ENCODE data around the gene CCDC102A.

Gene CCDC102A

DNA sequence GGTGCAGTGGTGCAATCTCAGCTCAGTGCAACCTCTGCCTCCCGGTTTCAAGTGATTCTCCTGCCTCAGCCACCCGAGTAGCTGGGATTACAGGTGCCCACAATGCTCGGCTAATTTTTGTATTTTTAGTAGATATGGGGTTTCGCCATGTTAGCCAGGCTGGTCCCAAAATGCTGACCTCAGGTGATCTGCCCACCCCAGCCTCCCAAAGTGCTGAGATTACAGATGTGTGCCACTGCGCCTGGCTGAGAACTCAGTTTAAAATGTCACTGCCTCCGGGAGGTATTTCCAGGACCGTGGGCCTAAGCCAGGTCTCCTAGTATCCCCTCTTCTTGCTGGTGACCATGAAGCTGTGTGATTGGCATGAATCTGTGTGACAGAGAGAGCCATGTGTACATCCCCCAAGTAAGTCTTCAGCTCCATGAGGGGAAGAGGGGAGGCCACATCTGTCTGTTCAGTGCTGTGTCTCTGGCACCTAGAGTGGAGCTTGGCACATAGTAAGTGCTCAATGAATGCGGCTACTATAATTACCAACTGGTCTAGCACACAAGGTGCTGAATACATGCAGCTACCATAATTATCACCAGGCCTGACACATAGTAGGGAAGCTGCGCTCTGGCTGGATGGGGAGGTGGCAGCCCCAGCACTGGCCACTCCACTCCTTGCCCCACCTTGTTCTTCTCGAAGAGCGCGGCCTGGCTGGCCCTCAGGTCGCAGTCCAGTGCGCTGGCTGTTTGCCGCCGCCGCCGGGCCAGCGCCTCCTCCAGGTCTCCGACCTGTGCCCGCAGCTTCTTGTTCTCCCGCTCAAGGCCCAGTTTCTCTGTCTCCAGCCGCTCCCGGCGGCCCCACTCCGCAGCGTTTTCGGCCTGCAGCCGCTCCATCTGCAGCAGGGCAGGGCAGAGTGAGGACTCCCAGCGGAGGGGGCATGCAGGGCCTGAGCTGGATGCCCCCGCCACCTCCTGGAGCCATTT is 18.7 kb downstream of the CCDC102A start:
- no peak for DNase-seq

DNA sequence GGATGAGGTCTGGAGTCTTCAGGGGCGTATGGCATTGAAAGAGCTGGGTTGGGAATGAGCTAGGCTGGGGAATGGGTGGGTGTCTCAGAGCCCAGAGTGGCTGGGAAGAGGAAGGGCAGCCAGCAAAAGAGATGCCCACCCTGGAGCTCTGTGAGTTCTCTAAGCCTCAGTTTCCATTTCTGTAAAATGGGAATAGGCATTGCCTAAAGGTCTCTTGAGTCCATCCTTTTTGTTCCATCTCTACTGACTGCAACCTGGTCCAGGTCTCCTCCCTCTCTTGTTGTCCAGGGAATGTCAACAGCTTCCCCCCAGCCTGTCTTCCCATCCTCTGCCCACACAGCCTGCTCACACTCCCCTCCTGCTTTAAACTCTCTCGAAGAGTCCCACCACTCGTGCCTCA is 19.6 kb downstream of the CCDC102A start:
- no peak for DNase-seq

DNA sequence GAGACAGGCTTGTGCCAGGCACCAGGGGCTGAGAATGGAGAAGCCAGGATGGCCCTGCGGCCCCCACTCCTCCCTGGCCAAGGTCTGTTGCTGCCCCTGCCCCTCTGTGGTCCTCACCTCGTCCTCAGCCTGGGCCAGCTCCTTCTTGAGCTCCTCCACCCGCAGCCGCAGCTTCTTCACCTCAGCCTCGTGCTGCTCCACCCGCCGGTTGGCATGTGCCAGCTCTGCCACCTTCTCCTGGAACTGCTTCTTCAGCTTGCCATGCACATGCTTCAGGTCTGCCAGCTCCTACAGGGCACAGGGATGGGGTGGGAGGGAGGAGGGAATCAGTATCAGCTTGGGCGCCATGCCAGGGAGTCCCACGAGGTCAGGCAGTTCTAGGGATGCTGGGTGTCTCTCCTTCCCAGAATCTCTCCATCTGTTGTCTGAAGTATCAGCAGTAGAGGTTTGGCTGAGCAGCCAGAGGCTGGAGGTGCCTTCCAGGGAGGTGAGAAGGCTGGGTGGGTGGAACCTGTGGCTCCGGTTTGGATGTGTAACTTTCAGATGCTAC is 20.1 kb downstream of the CCDC102A start:
- peak; percentile 24 for DNase-seq

DNA sequence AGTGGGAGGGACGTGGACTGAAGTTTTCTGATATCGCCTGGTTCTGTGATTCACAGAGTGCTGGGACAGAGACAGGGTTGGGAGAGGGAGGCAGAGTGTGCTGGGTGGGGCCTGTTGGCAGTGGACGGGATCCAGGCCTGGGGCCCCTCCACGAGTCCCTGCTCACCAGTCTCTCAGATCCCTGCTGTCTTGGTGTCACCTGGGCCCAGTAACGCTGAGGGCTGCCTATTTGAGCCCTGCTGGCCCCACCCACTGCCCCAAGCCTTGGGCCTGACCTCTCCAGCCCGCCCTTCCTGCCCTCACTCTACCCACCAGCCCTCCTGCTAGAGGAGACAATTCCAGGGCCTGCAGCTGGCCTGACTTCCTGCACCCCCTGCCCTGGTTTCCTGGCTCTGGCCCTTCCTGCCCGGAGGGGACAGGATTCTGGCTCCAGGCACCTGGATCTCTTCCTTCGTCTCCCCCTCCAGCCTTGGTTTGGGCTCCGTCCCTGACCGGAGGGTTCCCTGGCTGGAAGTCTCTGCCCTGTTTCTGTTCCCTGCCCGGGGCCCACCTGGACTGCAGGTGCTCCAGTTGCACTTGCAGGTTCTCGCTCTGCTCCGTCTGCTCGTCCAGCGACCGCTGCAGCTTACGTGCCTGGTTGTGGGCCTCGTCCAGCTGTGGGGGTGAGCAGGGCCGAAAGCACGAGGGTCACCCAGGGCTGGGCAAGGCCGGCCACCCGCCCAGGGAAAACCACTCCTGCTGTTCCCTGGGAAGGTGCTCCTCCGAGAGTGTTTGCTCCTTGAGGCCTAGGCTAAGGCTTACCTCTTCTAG is 21.4 kb downstream of the CCDC102A start:
- peak; percentile 20 for DNase-seq

DNA sequence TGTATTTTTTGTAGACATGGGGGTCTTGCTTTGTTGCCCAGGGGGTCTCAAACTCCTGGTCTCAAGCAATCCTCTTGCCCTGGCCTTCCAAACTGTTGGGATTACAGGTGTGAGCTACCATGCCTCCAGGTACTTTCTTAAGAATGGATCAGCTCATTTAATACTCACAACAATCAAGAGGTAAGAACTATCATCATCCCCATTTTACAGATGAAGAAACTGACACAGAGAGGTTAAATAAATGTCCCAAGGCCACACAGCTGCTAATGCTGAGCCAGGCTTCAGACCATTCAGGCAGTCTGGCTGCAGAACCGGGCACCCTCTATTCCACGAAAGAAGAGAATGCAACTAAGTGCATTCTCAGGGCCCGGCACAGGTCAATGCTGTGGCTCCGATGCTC is 22.0 kb downstream of the CCDC102A start:
- no peak for DNase-seq

GRCh38 chr16:57513371-57514102 is 22.8 kb downstream of the CCDC102A start:
- DNase-seq, result no peak

DNA sequence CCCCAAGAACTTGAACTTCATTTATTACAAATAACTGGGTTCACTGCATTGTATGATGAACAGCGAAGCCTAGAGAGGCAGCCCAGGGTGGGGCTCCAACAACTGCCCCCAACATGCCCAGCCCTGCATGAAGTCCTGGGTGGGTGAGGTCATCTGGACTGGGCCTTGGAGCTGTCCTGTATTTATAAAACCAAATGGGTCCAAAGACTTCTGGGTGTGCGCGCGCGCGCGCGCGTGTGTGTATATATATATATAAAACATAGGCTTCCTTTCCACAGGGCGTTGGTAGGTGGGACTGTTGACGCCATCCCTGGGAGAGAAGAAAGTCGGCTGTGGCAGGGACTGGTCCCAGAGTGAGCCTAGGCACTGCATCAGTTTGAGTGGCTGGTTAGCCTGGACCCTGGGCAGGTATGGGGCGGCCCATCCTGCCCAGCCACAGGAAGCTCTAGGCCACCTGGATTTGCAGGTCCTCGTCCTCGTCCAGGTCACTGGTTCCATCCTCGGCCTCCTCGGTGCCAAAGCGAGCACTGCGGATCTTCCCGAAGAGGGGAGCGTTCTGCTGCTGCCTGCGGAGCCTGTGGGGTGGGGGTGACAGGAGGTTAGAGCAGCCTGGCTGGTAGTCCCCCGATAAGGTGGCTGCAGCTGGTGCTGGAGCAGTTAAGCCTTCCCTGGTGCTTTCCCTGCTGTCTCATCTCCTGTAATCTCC is 23.9 kb downstream of the CCDC102A start:
- no peak for DNase-seq

DNA sequence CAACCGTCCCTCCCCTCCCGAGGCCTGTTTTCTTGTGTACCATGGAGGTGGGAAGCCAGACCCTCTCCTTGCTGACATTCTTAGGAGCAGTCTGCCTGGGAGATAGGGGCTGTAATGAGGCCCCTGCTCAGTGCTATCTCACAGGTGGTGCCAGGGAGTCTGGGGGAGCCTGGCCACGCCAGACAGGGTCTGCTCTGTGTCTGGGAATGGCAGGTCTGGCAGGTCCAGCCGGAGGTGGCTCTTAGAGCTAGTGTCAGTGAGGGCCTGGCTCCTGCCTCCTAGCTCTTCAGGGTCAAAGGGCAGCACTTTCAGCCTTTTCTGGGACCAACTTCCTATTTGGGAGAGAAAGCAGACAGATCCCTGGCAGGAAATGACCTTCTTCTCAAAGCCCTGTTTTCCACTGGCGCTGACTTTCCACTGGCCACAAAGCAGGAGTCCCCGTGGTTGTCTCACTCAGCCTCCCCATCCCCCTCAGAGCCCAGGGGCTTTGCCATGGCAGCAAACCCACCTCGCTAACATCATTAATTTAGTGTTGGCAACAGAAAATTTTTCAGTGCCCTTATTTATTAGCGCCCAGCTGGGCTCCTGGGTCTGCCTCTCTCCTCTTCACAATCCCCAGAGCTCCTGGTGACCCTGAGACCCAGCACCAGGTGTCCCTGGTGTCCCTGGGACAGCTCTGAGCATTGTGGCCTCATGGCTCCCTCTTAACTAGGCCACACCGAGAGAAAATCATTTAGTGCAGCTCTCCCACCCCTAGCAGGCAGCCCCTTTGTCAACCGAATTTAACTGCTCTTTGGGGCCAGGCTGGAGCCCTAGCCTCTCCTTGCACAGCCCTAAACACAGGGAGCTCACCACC is 26.1 kb downstream of the CCDC102A start:
- DNase-seq, result no peak

- no peak for DNase-seq
Observed at GRCh38 chr16:57509231-57509923, 27.0 kb downstream of the CCDC102A start.

DNA sequence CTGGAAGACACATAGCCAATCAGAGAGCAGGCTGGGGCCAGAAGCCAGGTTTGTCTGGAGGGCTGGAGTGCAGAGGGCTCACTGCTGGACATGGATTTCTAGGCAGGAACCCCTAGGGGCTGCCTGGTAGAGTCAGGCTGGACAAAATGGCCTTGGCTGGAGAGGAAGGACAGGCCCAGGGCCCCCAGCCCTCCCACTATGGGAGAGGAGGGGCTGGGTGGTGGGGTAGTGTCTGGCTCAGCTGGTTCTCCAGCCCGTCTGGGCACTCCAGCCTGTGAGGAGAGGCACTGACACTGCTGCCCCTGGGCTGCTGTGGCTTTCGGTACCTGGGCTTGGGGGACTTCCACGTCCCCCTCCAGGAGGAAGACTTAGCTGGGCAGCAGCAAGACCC is 28.3 kb downstream of the CCDC102A start:
- DNase-seq, result no peak

DNA sequence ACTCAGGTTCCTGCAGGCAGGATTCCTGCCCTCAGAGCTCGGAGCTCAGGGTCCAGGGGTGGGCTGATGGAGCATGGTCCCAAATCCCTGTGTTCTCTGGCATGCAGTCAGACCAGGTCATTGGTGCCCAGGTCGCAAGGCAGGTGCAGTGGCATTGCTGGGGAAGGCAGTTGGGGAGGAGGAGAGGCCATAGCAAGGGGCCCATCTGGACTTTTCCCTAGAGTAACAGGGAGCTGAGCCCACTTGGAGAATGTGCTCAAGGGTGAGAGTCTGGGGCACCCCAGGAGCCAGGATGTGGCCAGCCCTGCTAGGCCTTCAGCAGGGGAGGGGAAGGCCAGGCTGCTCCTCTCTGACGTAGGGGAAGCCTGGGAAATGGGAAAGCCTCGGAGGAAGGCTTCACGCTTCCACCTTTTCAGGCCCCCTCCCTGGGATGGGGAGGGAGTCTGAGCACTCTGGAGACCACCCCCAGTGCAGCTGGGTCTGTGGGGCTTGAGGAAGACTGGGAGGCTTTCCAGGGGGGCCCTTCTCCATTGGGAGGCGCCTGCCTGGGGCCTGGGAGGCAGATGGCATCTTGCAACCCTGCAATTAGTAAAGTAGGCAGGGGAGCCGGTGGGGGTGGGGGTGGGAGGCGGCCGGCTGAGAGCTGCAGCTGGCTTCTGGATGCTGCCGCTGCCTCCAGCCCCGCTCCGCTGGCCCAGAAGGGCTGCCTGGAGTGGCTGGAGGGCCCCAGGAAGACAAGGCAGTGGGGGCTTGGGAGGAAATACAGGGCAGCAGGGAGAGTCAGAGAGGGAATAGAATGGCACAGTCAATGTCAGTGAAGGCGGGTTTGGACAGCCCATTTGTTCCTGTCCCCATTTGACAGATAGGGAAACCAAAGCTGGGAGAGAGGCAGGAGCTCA is 29.0 kb downstream of the CCDC102A start:
- DNase-seq, result no peak

DNA sequence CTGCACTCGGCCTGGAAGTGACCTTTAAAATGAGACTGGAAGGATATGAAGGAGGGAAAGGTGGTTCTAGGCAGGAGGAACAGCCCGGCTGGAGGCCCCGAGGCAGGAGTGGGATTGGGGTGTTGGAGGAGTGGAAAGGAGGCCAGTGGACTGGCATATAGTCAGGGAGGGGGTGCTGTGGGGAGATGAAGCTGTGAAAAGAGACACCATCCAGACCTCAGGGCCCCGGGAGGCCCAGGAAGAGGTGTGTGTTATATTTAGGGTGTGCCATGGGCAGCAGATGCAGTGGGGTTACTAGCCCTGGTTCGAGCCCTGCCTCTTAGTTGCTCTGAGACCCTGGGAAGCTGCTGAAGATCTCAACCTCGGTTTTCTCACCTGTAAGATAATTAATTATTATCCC is 31.2 kb downstream of the CCDC102A start:
- no peak for DNase-seq

- no peak for DNase-seq
Observed at GRCh38 chr16:57504491-57504890, 31.9 kb downstream of the CCDC102A start.

- DNase-seq, result no peak
Observed at GRCh38 chr16:57504001-57504400, 32.4 kb downstream of the CCDC102A start.

- DNase-seq, result no peak
Observed at GRCh38 chr16:57503366-57503765, 33.0 kb downstream of the CCDC102A start.

GRCh38 chr16:57502048-57502775 is 34.2 kb downstream of the CCDC102A start:
- DNase-seq, result no peak

DNA sequence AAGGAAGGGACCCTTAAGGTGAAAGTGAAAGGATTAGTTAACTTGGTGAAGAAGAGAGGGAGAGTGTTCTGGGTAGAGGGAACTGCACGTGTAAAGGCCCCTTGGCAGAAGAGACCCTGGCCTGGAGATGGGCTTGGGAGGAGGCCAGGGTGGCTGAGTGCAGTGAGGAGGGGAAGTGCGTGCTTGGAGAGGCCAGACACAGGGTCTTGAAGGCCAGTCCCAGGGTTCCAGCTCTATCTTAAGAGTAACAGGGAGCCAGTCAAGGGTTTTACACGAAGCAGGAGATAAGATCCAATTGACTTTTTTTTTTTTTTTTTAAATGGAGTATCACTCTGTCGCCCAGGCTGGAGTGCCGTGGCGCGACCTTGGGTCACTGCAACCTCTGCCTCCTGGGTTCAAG is 34.9 kb downstream of the CCDC102A start:
- no peak for DNase-seq

GRCh38 chr16:57500578-57501111 is 35.7 kb downstream of the CCDC102A start:
- DNase-seq, result no peak
